Measurements from ENCODE around the gene RARRES2. TPM values are rescaled to one million over a fixed set of nuclear protein-coding genes. Genes with fewer than 3 reads are reported as not detected.

The RARRES2 gene
- total and polyA plus RNA-seq, 2 of the 13 experiments (the other 11 are each of a cell fraction or from before 2014, with no cell fraction given), result 134 to 172 TPM

- TF ChIP-seq ELF4 (CRISPR knock-in tag; IDR thresholded peaks at IDR 0.05; ENCODE audit: borderline replicate concordance) (0 out of 2 replicates have a peak, but pooled peaks have one; percentile 13), ZNF670 (CRISPR knock-in tag; IDR thresholded peaks at IDR 0.05; ENCODE audit: borderline replicate concordance) (no peak; the same call in 1 of the 2 replicates), SMAD3 (CRISPR knock-in tag; IDR thresholded peaks at IDR 0.05) (peak; percentile 95; the same call in 1 of the 2 replicates), ZSCAN20 (CRISPR knock-in tag; IDR thresholded peaks at IDR 0.05; ENCODE audit: borderline replicate concordance) (peak; percentile 69; the same call in 1 of the 2 replicates), SOX5 (CRISPR knock-in tag; IDR thresholded peaks at IDR 0.05; ENCODE audit: borderline replicate concordance) (peak; percentile 93), ZFP36 (IDR thresholded peaks at IDR 0.05; ENCODE audit: borderline replicate concordance, low read depth, low read length, partially characterized antibody) (no peak), ARHGAP35 (CRISPR knock-in tag; IDR thresholded peaks at IDR 0.05; ENCODE audit: borderline replicate concordance) (peak; percentile 64; the same call in 1 of the 2 replicates), SOX13 (IDR thresholded peaks at IDR 0.05) (peak; percentile 82), SOX13 (CRISPR knock-in tag; conservative IDR thresholded peaks at IDR 0.05 in 1 of 2, IDR thresholded peaks at IDR 0.05 in 1 of 2) (peak in 1 of 2 experiments; percentile 96; a peak in 2 of 4 replicates), AHR (CRISPR knock-in tag; IDR thresholded peaks at IDR 0.05) (peak; percentile 83; the same call in 1 of the 2 replicates), ZNF441 (CRISPR knock-in tag; IDR thresholded peaks at IDR 0.05; ENCODE audit: borderline replicate concordance) (no peak), ZSCAN30 (CRISPR knock-in tag; IDR thresholded peaks at IDR 0.05) (peak; percentile 82; the same call in 1 of the 2 replicates), BHLHE40 (IDR thresholded peaks at IDR 0.05; ENCODE audit: low read length) (peak; percentile 77), HNRNPUL1 (IDR thresholded peaks at IDR 0.05; ENCODE audit: low read depth, low read length) (no peak), FOSL1 (CRISPR knock-in tag; IDR thresholded peaks at IDR 0.05; ENCODE audit: borderline replicate concordance) (0 out of 2 replicates have a peak, but pooled peaks have one; percentile 20), CREM (IDR thresholded peaks at IDR 0.05) (peak; percentile 58; the same call in 1 of the 2 replicates), CREM (CRISPR knock-in tag; IDR thresholded peaks at IDR 0.05) (no peak), HIVEP1 (CRISPR knock-in tag; IDR thresholded peaks at IDR 0.05) (peak; percentile 80), ZNF460 (CRISPR knock-in tag; IDR thresholded peaks at IDR 0.05; ENCODE audit: borderline replicate concordance) (no peak; the same call in 1 of the 2 replicates), ZNF264 (CRISPR knock-in tag; IDR thresholded peaks at IDR 0.05) (peak; percentile 93), SP2 (CRISPR knock-in tag; IDR thresholded peaks at IDR 0.05) (0 out of 2 replicates have a peak, but pooled peaks have one; percentile 31), ARNT2 (CRISPR knock-in tag; IDR thresholded peaks at IDR 0.05; ENCODE audit: low read depth) (peak; percentile 61; the same call in 1 of the 2 replicates), FIP1L1 (IDR thresholded peaks at IDR 0.05; ENCODE audit: borderline replicate concordance, insufficient read depth, low read depth, low read length) (no peak), RCOR2 (CRISPR knock-in tag; IDR thresholded peaks at IDR 0.05) (peak; percentile 93), SUZ12 (IDR thresholded peaks at IDR 0.05; ENCODE audit: low read depth, low read length) (no peak), NCOA1 (CRISPR knock-in tag; IDR thresholded peaks at IDR 0.05) (0 out of 2 replicates have a peak, but pooled peaks have one; percentile 57), YEATS2 (CRISPR knock-in tag; IDR thresholded peaks at IDR 0.05; ENCODE audit: borderline replicate concordance) (peak; percentile 78; the same call in 1 of the 2 replicates), ZMYM2 (CRISPR knock-in tag; IDR thresholded peaks at IDR 0.05) (no peak), CERS6 (CRISPR knock-in tag; IDR thresholded peaks at IDR 0.05) (no peak), MXD4 (CRISPR knock-in tag; IDR thresholded peaks at IDR 0.05) (peak; percentile 95), ZNF543 (CRISPR knock-in tag; IDR thresholded peaks at IDR 0.05) (no peak), HMG20B (CRISPR knock-in tag; conservative IDR thresholded peaks at IDR 0.05) (peak; percentile 7; the same call in 1 of the 2 replicates)
Observed at GRCh38 chr7:150388709-150389531, 47.5 kb upstream of the RARRES2 start (continued).

Data from HepG2 (cell line).